ENCODE data around the gene AP2M1.
"Not testable (repeated sequence)": the region's sequence is repeated elsewhere in the genome, so short reads cannot be mapped to it uniquely, and the experiment has no call there.

AP2M1 gene

DNA sequence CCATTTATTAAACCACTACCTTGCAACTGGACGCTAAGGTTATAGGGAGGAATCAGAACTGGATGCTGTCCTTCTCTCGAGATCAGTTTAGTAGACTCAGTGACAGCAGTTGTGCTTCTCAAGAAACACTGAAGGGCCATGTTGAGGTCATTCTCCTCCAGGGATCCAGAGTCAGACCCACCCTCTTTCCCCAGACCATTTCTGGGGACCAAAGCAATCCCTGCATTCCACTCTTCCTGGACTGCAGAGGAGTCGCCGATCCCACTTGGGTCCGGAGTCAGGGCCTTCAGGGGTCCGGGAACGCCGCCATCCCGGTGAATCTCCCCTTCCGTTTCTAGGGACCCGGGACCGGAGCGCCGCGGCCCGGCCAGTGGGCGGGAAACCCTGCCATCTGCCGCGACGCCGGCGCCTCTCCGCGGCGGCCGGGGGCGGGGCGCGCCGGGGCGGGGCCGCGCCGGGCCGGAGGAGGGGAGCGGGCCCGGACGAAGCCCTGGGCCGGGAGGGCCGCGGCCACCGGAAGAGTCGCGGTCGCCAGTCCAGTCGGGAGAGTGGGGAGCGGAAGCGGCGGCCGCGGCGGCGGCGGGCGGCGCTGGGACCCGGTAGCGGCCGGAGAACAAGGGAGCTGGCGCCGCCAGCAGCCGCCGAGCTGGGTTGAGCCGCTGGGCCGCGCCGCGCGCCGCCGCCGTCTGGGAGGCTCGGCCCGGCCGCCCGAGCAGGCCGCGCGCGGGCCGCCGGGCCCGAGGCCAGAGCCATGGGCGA, 19.6 kb upstream of the AP2M1 start, which contains the start of gene DVL3:
TSS of gene DVL3 (plus strand) at position 493 of the 759 bp plus-strand sequence. CDS start at position 752, 259 bp downstream.
- peaks cover 0 to 7% (median 0%) of the 10 kb centered on the region in 11 experiments; a peak in 4 of 22 replicates for H3K36me3 ChIP-seq
- H3K9me3 ChIP-seq (replicated peaks in 1 of 11): no peaks in the 10 kb centered on the region
- peak within 1 kb of the TSS; percentile 77 to 89 (median 87) for H3K27ac ChIP-seq
- peaks cover 33 to 45% (median 42%) of the 10 kb centered on the region in 10 experiments for H3K4me1 ChIP-seq
- H3K4me2 ChIP-seq: peak within 1 kb of the TSS; percentile 95 to 99 (median 98)
- H3K27me3 ChIP-seq: no peaks in the 10 kb centered on the region
- peak within 1 kb of the TSS; percentile 76 to 98 (median 90) for H3K4me3 ChIP-seq
- H4K20me1 ChIP-seq: peaks cover 18 to 45% (median 38%) of the 10 kb centered on the region in 11 experiments; a peak in 19 of 22 replicates
- peak within 1 kb of the TSS; percentile 86 to 96 (median 91) for H3K9ac ChIP-seq
- no peak for TF ChIP-seq Cebpa-rat (IDR thresholded peaks at IDR 0.05)

DNA sequence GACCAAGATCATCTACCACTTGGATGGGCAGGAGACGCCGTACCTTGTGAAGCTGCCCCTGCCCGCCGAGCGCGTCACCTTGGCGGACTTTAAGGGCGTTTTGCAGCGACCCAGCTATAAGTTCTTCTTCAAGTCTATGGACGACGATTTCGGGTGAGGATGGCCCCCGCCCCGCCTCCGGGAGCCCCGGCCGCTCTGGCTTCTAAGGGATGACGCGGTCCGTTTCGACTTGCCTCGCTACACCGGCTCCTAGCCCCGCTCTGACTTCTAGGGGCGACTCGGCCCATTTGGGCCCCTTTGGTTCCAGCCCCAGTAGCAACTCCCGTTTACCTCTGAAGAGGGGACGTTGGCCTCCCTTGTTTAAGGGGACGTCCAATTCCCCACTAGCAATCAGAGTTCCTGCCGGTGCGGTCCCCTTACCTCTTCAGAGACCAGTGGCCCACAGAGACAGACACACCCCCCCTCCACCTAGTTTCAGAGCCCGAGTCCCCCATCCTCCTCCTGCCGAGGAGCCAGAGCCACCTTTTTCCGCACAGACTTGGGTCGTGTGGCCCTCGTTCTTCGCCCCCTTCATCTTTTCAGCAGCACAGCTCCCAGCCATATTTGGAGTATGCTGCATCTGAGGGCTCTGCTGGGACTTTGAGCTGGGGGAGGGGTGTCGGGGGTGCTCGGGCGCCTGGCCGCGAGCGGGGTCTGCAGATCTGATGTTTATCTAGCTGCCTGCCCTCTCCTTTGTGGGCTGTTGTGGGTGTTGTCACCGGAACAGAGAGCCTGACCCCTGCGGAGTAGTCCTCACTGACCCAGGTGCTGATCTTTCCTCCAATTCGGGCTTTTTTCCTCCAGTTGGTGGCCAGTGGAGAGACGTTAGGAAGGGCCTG, 18.8 kb upstream of the AP2M1 start:
- TF ChIP-seq Cebpa-rat (IDR thresholded peaks at IDR 0.05): no peak
- H3K4me1 ChIP-seq: peaks cover 33 to 53% (median 45%) of the 10 kb centered on the region in 10 experiments

DNA sequence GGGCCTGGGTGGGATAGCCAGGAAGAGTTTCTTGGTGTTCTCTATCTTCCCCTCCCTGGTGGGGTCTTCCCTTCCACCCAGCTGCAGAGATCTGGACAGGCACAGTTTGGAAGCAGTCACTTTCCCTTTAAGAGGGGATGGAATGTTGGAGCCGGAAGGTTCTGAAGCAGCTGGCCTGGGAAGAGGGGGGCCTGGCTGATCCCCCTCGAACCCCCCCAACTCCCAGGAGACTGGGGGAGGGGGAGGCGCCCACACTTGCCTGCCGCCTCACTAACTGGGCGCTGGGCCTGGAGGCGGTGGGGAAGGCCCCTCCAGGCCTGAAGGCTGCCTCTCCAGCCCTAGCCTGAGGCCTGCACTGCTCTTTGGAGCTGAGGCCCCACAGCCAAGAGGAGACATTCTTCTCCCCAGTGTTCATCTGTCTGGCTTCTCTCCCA, 18.1 kb upstream of the AP2M1 start:
- Histone ChIP-seq H3K27ac (peak overlapping the region; percentile 77 to 89 (median 87)), H4K20me1 (peaks cover 31 to 60% (median 51%) of the 10 kb centered on the region in 11 experiments; a peak in 21 of 22 replicates), H3K4me2 (peak overlapping the region; percentile 95 to 99 (median 98)), H3K4me1 (peaks cover 33 to 56% (median 47%) of the 10 kb centered on the region in 10 experiments), H3K9me3 (replicated peaks in 1 of 11) (no peaks in the 10 kb centered on the region), H3K9ac (peak overlapping the region; percentile 86 to 96 (median 91)), H3K36me3 (peaks cover 0 to 22% (median 6%) of the 10 kb centered on the region in 11 experiments; a peak in 11 of 22 replicates), H3K27me3 (no peaks in the 10 kb centered on the region), H3K4me3 (peak overlapping the region; percentile 76 to 98 (median 90))
- TF ChIP-seq Cebpa-rat (IDR thresholded peaks at IDR 0.05): no peak

More for the DNA sequence above, 18.8 kb upstream of the AP2M1 start:
- Histone ChIP-seq H3K9me3 (replicated peaks in 1 of 11) (no peaks in the 10 kb centered on the region), H3K9ac (peak overlapping the region; percentile 86 to 96 (median 91)), H3K27ac (peak overlapping the region; percentile 77 to 89 (median 87)), H4K20me1 (peaks cover 26 to 53% (median 45%) of the 10 kb centered on the region in 11 experiments; a peak in 21 of 22 replicates), H3K36me3 (peaks cover 0 to 15% (median 6%) of the 10 kb centered on the region in 11 experiments; a peak in 10 of 22 replicates), H3K4me3 (peak overlapping the region; percentile 76 to 98 (median 90)), H3K4me2 (peak overlapping the region; percentile 95 to 99 (median 98)), H3K27me3 (no peaks in the 10 kb centered on the region)

DNA sequence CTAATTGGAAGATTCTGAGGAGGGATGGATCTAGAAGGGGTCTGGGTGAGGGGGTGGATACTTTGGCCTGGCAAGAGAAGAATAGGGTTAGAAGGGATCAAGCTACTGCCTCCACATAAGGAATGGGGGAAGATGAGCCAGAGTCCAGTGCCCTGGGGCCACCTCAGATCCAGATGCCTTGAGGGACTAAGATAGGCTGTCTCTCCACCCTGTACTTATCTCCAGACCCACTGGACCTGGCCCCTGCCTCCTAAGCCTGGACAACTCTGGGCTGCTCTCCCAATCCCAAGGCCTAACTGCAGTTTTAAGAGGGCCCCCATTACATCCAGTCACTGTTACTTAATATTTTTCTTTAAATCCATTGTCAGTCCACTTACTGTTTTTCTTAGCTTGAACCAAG, 17.4 kb upstream of the AP2M1 start:
- Histone ChIP-seq H3K4me3 (peak overlapping the region; percentile 76 to 98 (median 90)), H3K36me3 (peaks cover 4 to 29% (median 10%) of the 10 kb centered on the region in 11 experiments; a peak in 19 of 22 replicates), H3K4me2 (peak overlapping the region; percentile 95 to 99 (median 98)), H3K27me3 (no peaks in the 10 kb centered on the region), H3K9ac (peak overlapping the region; percentile 86 to 96 (median 91)), H3K4me1 (peaks cover 33 to 56% (median 47%) of the 10 kb centered on the region in 10 experiments), H3K27ac (peak overlapping the region; percentile 77 to 89 (median 87); a peak in 21 of 22 replicates), H4K20me1 (peaks cover 34 to 65% (median 58%) of the 10 kb centered on the region in 11 experiments; a peak in 21 of 22 replicates), H3K9me3 (replicated peaks in 1 of 11) (no peaks in the 10 kb centered on the region)
- no peak for TF ChIP-seq Cebpa-rat (IDR thresholded peaks at IDR 0.05)

DNA sequence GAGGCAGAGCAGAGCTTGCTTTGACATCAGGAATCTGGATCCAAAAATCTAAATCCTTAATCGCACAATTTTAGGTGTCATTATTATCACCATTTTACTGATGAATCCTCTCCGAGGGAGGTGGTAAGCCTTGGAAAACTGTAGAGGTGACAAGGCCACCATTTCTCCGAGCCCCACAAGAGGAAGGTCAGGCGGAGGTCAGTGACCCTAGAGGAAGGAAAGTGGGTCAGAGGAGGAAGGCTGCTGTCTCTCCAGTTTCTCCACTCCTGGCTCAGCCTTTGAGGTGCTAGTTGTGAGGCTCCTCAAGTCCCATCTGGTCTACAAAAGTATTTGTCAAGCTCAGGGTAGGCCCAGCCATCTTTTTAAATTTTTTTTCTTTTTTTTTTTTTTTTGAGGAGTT, 16.3 kb upstream of the AP2M1 start:
- H4K20me1 ChIP-seq: peaks cover 41 to 77% (median 70%) of the 10 kb centered on the region in 11 experiments; a peak in 21 of 22 replicates
- peak overlapping the region; percentile 95 to 99 (median 98) for H3K4me2 ChIP-seq
- peak overlapping the region in 9 of 10 experiments; percentile 76 to 98 (median 91); a peak in 10 of 20 replicates for H3K4me3 ChIP-seq

DNA sequence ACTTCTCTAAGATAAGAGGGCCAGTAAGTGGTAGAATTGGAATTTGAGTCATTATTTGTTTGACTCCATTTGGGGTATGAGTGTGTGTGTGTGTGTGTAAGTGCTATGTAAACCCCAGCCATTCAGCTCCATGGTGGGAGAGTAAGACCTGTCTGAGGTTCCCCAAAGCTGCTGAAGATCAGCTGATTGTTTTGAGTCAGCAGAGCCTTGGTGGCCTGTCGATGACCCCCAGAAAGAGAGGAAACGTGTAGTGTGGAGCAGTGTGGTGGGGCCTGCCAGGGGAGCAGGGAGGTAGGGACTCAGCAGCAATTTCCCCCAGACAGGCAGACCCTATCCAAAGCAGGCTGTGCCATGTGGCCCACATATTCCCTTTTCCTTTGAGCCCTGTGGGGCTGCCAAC, 14.2 kb upstream of the AP2M1 start:
- Histone ChIP-seq H3K9me3 (replicated peaks in 1 of 11) (no peaks in the 10 kb centered on the region), H3K27me3 (no peaks in the 10 kb centered on the region), H3K36me3 (peaks cover 35 to 61% (median 41%) of the 10 kb centered on the region in 11 experiments), H3K4me2 (peak overlapping the region in 7 of 11 experiments; percentile 2 to 99 (median 97); a peak in 12 of 22 replicates), H4K20me1 (peaks cover 61 to 98% (median 91%) of the 10 kb centered on the region in 11 experiments; a peak in 21 of 22 replicates), H3K4me1 (peaks cover 40 to 60% (median 56%) of the 10 kb centered on the region in 10 experiments), H3K9ac (peak overlapping the region in 4 of 11 experiments; percentile 14 to 35 (median 19); a peak in 4 of 22 replicates), H3K4me3 (no peak overlapping the region), H3K27ac (peak overlapping the region in 6 of 11 experiments; percentile 21 to 38 (median 30); a peak in 3 of 22 replicates)
- no peak for TF ChIP-seq Cebpa-rat (IDR thresholded peaks at IDR 0.05)

More for the DNA sequence above, 16.3 kb upstream of the AP2M1 start:
- Histone ChIP-seq H3K4me1 (peaks cover 37 to 62% (median 53%) of the 10 kb centered on the region in 10 experiments), H3K9ac (peak overlapping the region; percentile 86 to 96 (median 91); a peak in 15 of 22 replicates), H3K27me3 (no peaks in the 10 kb centered on the region), H3K36me3 (peaks cover 15 to 41% (median 21%) of the 10 kb centered on the region in 11 experiments; a peak in 21 of 22 replicates), H3K27ac (peak overlapping the region in 7 of 11 experiments; percentile 1 to 51 (median 9); a peak in 9 of 22 replicates), H3K9me3 (replicated peaks in 1 of 11) (no peaks in the 10 kb centered on the region)
- no peak for TF ChIP-seq Cebpa-rat (IDR thresholded peaks at IDR 0.05)

DNA sequence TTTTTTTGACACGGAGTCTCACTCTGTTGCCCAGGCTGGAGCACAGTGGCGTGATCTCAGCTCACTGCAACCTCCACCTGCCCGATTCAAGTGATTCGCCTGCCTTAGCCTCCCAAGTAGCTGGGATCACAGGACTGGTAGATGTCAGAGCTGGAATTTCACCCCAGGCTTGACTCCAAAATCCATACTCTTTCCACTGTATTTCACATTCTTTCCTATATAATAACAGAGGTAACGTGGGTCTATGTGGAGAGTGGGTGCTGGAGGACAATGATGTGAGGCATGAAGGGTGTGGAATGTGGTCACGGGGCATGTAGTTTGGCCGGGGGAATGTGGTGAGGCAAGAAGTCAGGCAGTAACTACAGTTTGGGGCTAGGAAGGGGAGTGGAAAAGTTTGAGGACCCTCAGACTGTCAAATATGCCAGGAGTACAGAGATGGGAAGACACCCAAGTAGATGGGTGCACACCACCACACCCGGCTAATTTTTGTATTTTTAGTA, 12.0 kb upstream of the AP2M1 start:
- not testable (repeated sequence) for H3K4me2 ChIP-seq; H3K27me3 ChIP-seq; H3K27ac ChIP-seq; H3K9me3 ChIP-seq (replicated peaks in 1 of 11); H3K4me3 ChIP-seq; H3K9ac ChIP-seq
- peaks cover 57 to 83% (median 63%) of the 10 kb centered on the region in 11 experiments for H3K36me3 ChIP-seq
- peaks cover 55 to 92% (median 81%) of the 10 kb centered on the region in 11 experiments; a peak in 21 of 22 replicates for H4K20me1 ChIP-seq
- peaks cover 28 to 52% (median 46%) of the 10 kb centered on the region in 10 experiments for H3K4me1 ChIP-seq
